ENCODE measurements around the gene SMIM1.

The SMIM1 gene

GRCh38 chr1:3750741-3751140 is 21.8 kb upstream of the SMIM1 start:
- CTCF ChIA-PET: interaction anchor here (0.6 kb wide), 1 partner anchor 125 kb away, joined by 3 read pairs; no protein-coding TSS in a partner anchor
- TF ChIP-seq CTCF (conservative IDR thresholded peaks at IDR 0.05; ENCODE audit: low read depth): no peak
- no peak for DNase-seq (ENCODE audit: low spot score)
- no peak overlapping the region for H3K27ac ChIP-seq
- POLR2A ChIA-PET (ENCODE audit: low non-redundant PET): no interaction called here

DNA sequence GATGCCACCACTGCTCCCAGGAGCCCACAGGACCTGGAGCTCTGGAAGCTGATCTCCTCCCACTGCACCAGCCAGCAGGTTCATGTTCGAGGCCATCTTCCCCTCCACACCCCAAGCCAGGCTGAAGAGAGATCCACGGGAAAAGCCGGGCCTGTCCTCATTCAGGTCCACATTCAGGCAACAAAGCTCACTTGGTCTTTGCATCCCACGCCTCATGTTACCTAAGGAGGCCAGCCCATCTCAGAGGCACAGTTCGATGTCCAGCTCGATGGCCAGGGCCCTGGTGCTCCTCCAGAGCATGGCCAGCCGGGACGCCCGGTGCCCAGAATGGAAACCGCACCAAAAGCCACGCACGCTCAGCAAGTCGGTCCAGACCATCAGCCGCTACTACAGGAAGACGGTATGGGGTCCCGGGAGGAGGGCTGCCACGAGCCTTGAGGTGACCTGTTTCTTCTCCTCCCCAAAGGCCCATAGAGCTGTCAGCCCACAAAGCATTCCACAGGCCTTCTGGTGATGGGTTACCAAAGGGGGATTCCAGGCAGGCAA is 20.1 kb upstream of the SMIM1 start, which contains the start of gene CCDC27:
Gene CCDC27 (plus strand): TSS at position 51 of the 546 bp plus-strand sequence. CDS start 32 bp downstream, at position 83.
- TF ChIP-seq CTCF (conservative IDR thresholded peaks at IDR 0.05; ENCODE audit: low read depth): no peak
- CTCF ChIA-PET: no interaction called here
- no peak within 1 kb of the TSS for H3K27ac ChIP-seq
- POLR2A ChIA-PET (ENCODE audit: low non-redundant PET): no interaction called here
- no peak for DNase-seq (ENCODE audit: low spot score)

- no peak overlapping the region for H3K27ac ChIP-seq
- CTCF ChIA-PET: interaction anchor here (0.6 kb wide), 1 partner anchor 255 kb away, joined by 3 read pairs; no protein-coding TSS in a partner anchor
- POLR2A ChIA-PET (ENCODE audit: low non-redundant PET): no interaction called here
- DNase-seq (ENCODE audit: low spot score): no peak
- TF ChIP-seq CTCF (conservative IDR thresholded peaks at IDR 0.05; ENCODE audit: low read depth): no peak
Measured at GRCh38 chr1:3753656-3754454, 18.7 kb upstream of the SMIM1 start.

- TF ChIP-seq CTCF (conservative IDR thresholded peaks at IDR 0.05; ENCODE audit: low read depth): no peak
- ChIA-PET POLR2A (ENCODE audit: low non-redundant PET) (interaction anchor here (0.6 kb wide), 1 partner anchor 68 kb away, joined by 3 read pairs; no protein-coding TSS in a partner anchor), CTCF (no interaction called here)
- no peak for DNase-seq (ENCODE audit: low spot score)
- no peak overlapping the region for H3K27ac ChIP-seq
Measured at GRCh38 chr1:3756394-3756793, 16.2 kb upstream of the SMIM1 start.

DNA sequence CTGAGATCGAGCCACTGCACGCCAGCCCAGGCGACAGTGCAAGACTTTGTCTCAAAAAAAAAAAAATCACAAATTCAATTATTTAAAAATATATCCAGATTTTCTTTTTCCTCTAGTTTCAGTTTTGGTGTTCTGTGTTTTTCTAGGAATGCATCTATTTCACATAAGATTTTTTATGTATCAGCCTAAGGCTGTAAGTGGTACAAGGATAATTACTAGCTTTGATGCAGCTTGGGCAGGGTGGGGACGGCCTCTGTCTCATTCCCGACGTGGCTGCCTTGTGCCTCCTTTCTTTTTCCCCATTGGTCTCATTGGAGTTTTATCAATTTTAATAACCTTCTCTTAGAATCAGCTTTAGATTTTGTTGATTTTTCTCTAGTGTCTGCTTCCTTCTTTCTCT is 13.4 kb upstream of the SMIM1 start:
- CTCF ChIA-PET: interaction anchor here (0.6 kb wide), 1 partner anchor 669 kb away, joined by 3 read pairs; no protein-coding TSS in a partner anchor
- no peak for DNase-seq (ENCODE audit: low spot score)
- POLR2A ChIA-PET (ENCODE audit: low non-redundant PET): no interaction called here
- TF ChIP-seq CTCF (conservative IDR thresholded peaks at IDR 0.05; ENCODE audit: low read depth): no peak
- no peak overlapping the region for H3K27ac ChIP-seq

DNA sequence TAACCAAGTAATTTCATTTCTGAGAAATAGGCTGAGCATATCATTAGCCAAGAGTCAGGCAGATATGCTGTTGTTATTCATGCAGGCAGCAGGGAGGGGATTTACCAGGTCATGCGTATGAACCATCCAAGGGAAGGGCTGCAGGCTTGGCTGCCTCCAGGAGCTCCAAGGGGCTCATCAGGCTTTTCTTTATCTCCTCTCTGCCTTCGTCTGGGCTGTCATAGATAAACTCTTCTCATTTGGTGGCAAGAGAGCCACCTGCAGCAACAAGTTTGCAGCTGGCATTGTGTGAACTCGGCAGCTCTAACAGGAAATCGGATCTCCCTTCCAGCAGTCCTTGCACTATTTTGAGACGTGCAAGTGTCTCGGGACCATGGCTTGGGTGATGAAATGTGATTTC is 12.8 kb upstream of the SMIM1 start:
- POLR2A ChIA-PET (ENCODE audit: low non-redundant PET): no interaction called here
- no peak for DNase-seq (ENCODE audit: low spot score)
- CTCF ChIA-PET: interaction anchor here (0.6 kb wide), 1 partner anchor 670 kb away, joined by 3 read pairs; no protein-coding TSS in a partner anchor

More for the DNA sequence above, 12.8 kb upstream of the SMIM1 start:
- no peak overlapping the region for H3K27ac ChIP-seq
- no peak for TF ChIP-seq CTCF (conservative IDR thresholded peaks at IDR 0.05; ENCODE audit: low read depth)
